GM21360 (cell line): ENCODE results near the gene SLC30A4.
"Not testable (repeated sequence)": the region's sequence is repeated elsewhere in the genome, so short reads cannot be mapped to it uniquely, and the experiment has no call there.

Experiments
- ATAC-seq: cut with Tn5 transposase; IDR thresholded peaks from one replicate; pipeline ENCODE4 v1.9.1; 2021; ENCODE audit warnings: mild to moderate bottlenecking, moderate library complexity; ENCODE audit not compliant: unreplicated experiment

SLC30A4 gene, protein sequence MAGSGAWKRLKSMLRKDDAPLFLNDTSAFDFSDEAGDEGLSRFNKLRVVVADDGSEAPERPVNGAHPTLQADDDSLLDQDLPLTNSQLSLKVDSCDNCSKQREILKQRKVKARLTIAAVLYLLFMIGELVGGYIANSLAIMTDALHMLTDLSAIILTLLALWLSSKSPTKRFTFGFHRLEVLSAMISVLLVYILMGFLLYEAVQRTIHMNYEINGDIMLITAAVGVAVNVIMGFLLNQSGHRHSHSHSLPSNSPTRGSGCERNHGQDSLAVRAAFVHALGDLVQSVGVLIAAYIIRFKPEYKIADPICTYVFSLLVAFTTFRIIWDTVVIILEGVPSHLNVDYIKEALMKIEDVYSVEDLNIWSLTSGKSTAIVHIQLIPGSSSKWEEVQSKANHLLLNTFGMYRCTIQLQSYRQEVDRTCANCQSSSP

GRCh38 chr15:45522328-45523165, at the start of gene SLC30A4:
TSS of gene SLC30A4 (minus strand) at chr15:45522755. CDS start at chr15:45522354, 401 bp downstream.
- ATAC-seq = peak; percentile 63

GRCh38 chr15:45555934-45556608, 33.5 kb upstream of the SLC30A4 start:
- ATAC-seq = no peak

DNA sequence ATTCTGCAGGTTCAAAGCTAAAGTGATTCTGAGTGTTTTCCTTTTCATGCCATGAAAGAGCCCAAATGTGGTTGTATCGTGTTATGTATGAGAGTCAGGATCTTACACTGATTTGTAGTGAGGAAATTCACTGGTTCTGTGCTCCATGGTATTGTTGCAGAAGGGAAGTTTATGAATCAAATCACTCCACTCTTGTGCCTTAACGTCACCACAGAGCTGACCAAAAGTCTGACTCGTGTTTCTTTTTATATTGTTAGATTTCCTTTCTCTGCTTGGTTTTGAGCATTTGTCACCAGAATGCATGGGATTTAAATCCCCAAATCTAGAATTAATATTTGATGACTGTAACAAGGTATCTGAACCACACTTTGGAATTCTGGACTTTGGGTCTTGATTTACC, 29.1 kb upstream of the SLC30A4 start:
- no peak for ATAC-seq

- ATAC-seq = no peak
These were observed 27.9 kb upstream of the SLC30A4 start for GRCh38 chr15:45550436-45550835.

DNA sequence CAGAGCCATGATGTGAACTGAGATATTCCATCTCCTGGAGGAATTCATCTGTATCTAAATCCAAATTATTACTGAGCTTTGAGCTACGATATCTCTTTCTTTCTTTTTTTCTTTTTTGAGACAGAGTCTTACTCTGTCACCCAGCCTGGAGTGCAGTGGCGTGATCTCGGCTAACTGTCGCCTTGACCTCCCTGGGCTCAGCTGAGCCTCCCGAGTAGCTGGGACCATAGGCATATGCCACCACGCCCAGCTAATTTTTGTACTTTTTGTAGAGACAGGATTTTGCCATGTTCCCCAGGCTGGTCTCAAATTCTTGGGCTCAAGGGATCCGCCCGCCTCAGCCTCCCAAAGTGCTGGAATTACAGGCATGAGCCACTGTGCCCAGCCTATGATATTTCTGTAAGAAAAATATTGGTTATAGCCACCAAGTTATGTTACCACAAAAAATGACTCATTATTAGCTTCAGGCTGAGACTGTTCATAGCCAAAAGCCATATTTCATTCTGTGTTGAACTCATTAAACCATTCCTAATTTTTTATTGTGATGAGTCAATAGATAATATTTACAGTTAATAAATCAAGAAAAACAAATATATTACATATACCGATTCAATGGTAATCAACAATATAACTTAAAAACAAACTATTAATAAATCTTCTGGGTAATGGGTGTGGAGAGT, 27.1 kb upstream of the SLC30A4 start:
- ATAC-seq = no peak

GRCh38 chr15:45548753-45549520, 26.4 kb upstream of the SLC30A4 start:
- ATAC-seq = no peak

- ATAC-seq = no peak
These were observed 24.2 kb upstream of the SLC30A4 start for GRCh38 chr15:45546789-45547188.

DNA sequence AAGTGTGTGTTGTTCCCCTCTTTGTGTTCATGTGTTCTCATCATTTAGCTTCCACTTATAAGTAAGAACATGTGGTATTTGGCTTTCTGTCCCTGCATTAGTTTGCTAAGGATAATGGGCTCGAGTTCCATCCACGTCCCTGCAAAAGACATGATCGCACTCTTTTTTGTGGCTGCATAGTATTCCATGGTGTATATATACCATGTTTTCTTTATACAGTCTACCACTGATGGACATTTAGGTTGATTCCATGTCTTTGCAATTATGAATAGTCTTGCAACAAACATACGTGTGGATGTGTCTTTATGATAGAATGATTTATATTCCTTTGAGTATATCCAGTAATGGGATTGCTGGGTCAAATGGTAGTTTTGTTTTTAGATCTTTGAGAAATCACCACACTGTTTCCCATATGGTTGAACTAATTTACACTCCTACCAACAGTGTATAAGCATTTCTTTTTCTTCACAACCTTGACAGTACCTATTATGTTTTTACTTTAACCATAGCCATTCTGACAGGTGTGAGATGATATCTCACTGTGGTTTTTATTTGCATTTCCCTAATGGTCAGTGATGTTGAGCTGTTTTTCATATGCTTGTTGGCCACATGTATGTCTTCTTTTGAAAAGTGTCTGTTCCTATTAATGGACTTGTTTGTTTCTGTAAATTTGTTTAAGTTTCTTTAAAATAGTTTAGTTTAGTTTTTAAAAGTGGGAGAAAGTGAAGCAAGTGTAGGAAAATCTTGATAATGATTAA, 21.9 kb upstream of the SLC30A4 start:
- no peak for ATAC-seq

DNA sequence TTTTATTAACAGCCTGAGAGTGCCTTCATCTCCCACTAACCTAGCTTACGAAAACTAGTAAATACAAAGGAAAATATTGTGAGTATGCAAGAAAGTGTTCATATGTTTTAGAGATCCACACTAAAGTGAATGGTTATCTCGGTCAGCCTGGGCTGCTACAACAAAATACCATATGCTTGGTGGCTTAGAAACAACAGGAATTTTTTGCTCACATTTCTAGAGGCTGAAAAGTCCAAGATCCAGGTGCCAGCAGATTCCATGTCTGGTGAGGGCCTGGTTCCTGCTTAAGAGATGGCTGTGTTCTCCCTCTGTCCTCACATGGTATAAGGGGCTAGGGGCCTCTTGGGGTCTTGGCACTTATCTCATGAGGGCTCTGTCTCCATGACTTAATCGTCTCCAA, 20.5 kb upstream of the SLC30A4 start:
- ATAC-seq = no peak

- no peak for ATAC-seq
These were observed 18.0 kb upstream of the SLC30A4 start for GRCh38 chr15:45540531-45540930.

- ATAC-seq = no peak
These were observed 17.1 kb upstream of the SLC30A4 start for GRCh38 chr15:45539680-45540079.

DNA sequence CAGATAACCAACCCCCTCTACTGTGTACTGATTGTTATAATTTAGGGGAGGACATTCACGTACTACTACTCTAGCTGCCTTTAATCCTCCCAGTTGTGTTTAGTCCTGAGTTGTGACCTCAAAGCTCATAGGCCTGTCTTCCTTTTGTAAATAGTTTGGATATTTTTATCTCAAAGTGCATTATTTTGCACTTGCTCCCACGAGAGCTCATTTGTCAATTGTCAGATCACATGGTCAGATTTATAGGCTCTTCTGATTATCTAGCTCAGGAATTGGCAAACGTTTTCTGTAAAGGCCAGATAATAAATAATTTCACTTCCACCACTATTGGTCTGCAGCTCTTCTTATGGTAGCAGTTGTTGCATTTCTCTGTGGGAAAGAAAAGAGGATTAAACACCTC, 14.4 kb upstream of the SLC30A4 start:
- no peak for ATAC-seq

DNA sequence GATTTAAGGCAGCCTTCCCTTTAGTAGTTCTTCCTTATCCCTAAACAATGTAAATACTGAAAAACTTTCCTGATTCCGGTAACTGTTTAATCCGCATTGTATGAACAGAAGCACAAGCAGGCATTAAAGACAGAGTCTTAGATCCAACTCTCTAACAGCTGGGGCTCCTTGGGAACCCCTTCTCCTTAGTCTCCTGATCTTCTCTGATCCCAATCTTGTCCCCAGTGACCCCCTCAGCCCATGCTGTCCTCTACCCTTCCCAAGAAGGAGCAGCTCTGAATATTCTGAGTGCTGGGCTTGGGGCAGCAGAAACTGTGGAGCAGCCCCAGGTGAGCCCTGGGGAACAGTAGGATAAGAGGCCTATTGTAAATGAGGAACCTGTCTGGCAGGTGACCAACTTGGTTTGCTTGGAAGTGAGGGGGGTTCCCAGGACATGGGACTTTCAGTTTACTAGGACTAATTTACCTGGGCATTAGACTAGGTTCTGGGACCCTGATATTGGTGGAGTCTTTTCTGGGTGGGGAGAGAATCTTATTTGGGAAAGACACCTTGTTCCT, 13.0 kb upstream of the SLC30A4 start:
- ATAC-seq = no peak

DNA sequence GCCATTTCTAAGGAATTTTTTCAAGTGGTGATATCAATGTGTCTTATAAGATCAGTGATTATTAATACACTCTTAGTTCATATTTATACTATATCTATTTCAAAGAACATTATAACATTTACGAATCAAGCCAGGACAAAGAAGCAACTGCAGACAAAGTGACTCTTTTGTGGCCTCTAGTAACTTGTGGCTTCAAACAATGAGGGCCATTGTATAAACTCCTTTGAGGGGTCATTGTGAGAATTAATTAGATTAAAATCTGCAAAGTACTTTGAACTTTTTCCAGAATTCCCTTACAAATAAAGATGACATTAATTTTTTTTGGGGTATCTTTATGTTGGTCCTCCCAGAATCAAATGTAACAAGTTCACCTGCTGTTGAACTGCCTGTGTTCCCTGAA, 12.3 kb upstream of the SLC30A4 start:
- no peak for ATAC-seq

GRCh38 chr15:45532892-45533291, 10.3 kb upstream of the SLC30A4 start:
- not testable (repeated sequence) for ATAC-seq

GRCh38 chr15:45529613-45530012, 7.1 kb upstream of the SLC30A4 start:
- ATAC-seq = no peak

GRCh38 chr15:45527086-45527485, 4.5 kb upstream of the SLC30A4 start:
- no peak for ATAC-seq

DNA sequence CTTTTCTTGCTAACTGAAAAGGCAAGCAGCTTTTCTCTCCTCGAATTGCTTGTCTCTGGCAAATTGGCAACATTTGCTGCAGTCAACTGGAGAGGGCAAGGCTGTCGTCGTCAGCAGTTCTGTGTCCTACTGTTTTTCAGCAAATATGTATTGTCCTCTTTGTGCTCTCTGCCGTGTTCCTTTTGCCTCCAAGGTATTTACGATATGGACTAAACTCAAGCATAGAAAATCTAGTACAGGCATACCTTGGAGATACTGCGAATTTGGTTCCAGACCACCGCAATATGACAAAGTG, 558 bp upstream of the SLC30A4 start:
- no peak for ATAC-seq

DNA sequence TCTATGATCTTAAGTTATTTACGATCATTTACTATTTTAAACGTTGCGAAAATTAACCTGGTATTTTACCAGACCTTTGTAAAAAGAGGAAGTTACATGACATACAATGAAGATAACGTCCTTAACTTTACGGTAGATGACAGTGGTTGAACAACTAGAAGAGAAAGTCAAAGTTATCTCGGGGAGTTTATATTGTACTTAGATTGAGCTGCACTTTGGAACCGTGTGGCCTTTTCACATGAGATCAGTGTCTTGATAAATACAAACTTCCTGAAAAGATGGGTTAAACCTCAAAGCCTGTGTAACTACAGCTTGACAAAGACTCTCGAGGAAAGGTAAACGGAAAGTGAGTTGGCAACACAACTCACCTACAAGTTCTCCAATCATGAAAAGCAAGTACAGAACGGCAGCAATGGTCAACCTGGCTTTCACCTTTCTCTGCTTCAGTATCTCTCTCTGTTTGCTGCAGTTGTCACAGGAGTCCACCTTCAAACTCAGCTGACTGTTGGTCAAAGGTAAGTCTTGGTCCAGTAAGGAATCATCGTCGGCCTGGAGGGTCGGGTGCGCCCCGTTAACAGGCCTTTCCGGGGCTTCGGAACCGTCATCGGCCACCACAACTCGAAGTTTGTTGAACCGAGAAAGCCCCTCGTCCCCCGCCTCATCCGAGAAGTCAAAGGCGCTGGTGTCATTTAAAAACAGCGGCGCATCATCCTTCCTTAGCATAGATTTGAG, 793 bp downstream of the SLC30A4 start:
- ATAC-seq = no peak
